Measurements from ENCODE around the gene MAMSTR. TPM values are rescaled to one million over a fixed set of nuclear protein-coding genes. Genes with fewer than 3 reads are reported as not detected.

Gene MAMSTR
- total RNA-seq, 1 donor from 2014 or later: 1.4 TPM

DNA sequence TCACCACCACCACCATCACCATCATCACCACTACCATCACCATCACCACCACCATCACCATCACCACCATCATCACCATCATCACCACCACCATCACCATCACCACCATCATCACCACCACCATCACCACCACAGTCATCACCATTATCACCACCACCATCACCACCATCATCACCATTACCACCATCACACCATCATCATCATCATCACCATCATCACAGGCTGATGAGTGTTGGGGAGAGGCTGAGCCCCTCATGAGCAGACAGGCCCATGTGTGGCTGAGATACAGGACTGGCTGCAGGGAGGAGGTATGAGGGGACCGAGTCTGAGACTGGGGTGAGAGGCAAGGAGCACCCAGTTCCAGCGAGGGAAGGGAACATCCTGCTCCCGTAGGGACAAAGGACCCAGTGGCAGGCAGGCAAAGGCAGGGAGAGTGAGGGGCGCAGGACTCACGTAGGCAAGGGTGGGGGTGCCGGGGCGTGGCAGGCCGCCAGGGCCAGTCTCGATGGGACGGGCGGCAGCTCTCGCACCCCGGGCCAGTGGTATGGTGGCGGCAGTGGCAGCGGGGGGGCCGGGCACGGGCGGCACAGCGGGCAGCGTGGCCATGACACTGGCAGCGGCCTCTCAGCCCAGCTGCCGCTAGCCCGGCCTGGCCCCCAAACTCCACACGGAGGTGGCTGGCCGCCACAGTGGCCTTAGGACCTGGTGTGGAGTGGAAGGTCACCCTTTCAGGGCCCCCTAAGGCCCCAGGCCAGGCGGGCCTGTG, 49.4 kb downstream of the MAMSTR start:
- intact Hi-C loops (cut with micrococcal nuclease): no loop called here

GRCh38 chr19:48668761-48669160, 50.8 kb downstream of the MAMSTR start:
- intact Hi-C loops (cut with micrococcal nuclease): no loop called here

DNA sequence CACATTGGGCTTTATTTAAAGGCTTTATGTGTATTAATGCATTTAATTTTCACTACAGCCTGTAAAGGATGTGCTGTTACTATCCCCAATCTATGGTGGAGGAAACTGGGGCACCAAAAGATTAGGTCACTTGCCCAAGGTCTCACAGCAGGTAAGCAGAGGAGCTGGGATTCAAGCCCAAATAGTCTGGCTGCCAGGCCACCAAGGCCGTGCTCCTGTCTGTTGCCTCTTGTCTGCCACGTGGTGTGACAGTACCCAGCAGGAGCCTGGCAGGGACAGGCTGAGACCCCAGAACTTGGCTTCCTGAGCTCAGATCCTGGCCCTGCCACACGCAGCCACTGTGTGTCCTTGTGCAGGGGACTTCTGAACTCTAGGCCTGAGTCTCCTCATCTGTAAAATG, 51.2 kb downstream of the MAMSTR start:
- intact Hi-C loops (cut with micrococcal nuclease): no loop called here

- intact Hi-C loops (cut with micrococcal nuclease): no loop called here
These were observed 53.7 kb downstream of the MAMSTR start for GRCh38 chr19:48665786-48666185.

DNA sequence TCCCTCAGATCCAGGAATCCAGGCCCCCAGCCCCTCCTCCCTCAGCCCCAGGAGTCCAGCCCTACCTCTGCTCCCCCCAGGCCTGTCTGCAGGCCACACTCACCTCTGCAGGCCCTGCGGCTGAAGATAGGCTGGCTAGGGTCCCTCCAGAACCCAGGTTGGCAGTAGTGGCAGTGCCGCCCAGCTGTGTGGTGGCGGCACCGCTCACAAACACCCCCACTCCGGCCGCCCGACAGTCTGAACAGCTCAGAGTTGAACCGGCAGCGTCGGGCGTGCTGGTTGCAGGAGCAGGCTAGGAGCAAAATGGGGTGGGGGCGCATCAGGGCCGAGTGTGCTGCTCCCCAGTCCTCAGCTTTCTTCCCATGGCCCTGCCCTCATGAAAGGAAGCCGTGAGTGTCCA, 55.0 kb downstream of the MAMSTR start:
- intact Hi-C loops (cut with micrococcal nuclease): no loop called here

DNA sequence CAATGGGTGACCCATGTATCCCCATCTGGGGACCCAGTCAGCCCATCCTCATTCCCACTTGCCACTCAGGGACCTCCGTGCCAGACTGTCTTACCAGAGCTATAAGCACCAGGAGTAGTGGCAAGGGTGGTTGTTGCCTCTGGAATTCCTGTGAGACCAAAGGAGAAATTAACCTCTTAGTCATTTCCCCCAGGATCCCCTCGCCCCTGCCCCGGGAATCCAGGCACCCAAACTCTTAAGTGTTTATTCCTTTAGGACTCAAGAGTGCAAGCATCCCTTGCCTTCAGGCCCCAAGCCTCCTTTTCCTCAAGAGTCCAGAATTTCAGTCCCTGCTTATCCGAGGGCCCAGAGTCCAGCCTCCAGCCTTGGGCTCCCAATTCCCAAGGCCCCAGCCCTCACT, 55.9 kb downstream of the MAMSTR start:
- intact Hi-C loops (cut with micrococcal nuclease): no loop called here

Other genes starting within 250 kb of the MAMSTR start
- gene LMTK3, start 207.9 kb downstream of the MAMSTR start, total RNA-seq: 4.5 and 5.0 TPM in 2 replicates
- gene SULT2B1, start 167.6 kb downstream of the MAMSTR start, total RNA-seq: 0.29 and 0.32 TPM in 2 replicates
- not detected in 2 replicates for gene SPACA4, start 113.0 kb downstream of the MAMSTR start, total RNA-seq
- gene FAM83E, start 104.6 kb downstream of the MAMSTR start, total RNA-seq: 2.8 and 3.1 TPM in 2 replicates
- gene RPL18, start 100.5 kb downstream of the MAMSTR start, total RNA-seq: 1,358 and 1,391 TPM in 2 replicates
- 32.7 and 41.5 TPM in 2 replicates for gene SPHK2, start 100.2 kb downstream of the MAMSTR start, total RNA-seq
- 6.4 and 8.0 TPM in 2 replicates for gene DBP, start 82.3 kb downstream of the MAMSTR start, total RNA-seq
- 6.6 and 8.8 TPM in 2 replicates for gene CA11, start 73.5 kb downstream of the MAMSTR start, total RNA-seq
- gene NTN5, start 46.7 kb downstream of the MAMSTR start, total RNA-seq: 0.51 and 0.81 TPM in 2 replicates
- gene FUT2, start 23.8 kb downstream of the MAMSTR start, total RNA-seq: not detected in 2 replicates
- 0.10 and 0.15 TPM in 2 replicates for gene RASIP1, start 20.9 kb upstream of the MAMSTR start, total RNA-seq
- not detected in 2 replicates for gene IZUMO1, start 27.2 kb upstream of the MAMSTR start, total RNA-seq
- 0.29 and 0.54 TPM in 2 replicates for gene FUT1, start 32.9 kb upstream of the MAMSTR start, total RNA-seq
- not detected in 2 replicates for gene FGF21, start 35.8 kb upstream of the MAMSTR start, total RNA-seq
- 55.1 and 56.3 TPM in 2 replicates for gene BCAT2, start 91.3 kb upstream of the MAMSTR start, total RNA-seq
- gene HSD17B14, start 116.8 kb upstream of the MAMSTR start, total RNA-seq: 1.3 TPM in 2 replicates
- gene PLEKHA4, start 148.9 kb upstream of the MAMSTR start, total RNA-seq: 1.3 and 3.2 TPM in 2 replicates
- gene PPP1R15A, start 152.7 kb upstream of the MAMSTR start, total RNA-seq: 37.9 and 38.1 TPM in 2 replicates
- not detected in 2 replicates for gene TULP2, start 179.0 kb upstream of the MAMSTR start, total RNA-seq
- 273 and 277 TPM in 2 replicates for gene NUCB1, start 180.6 kb upstream of the MAMSTR start, total RNA-seq
- 0.34 TPM in 1 of 2 replicates, not detected in the other for gene DHDH, start 214.0 kb upstream of the MAMSTR start, total RNA-seq
- gene BAX, start 235.2 kb upstream of the MAMSTR start, total RNA-seq: 376 and 407 TPM in 2 replicates
- 1,064 and 1,113 TPM in 2 replicates for gene FTL, start 245.6 kb upstream of the MAMSTR start, total RNA-seq